ENCODE measurements around the gene ZFHX3. TPM values are rescaled to one million over a fixed set of nuclear protein-coding genes. Genes with fewer than 3 reads are reported as not detected.

ZFHX3 gene
- total and polyA plus RNA-seq, 3 donors from 2014 or later = 3.3 to 19.9 (median 15.7) TPM

GRCh38 chr16:72924927-72925630 is 122.8 kb downstream of the ZFHX3 start:
- intact Hi-C loops (cut with DNase I; ENCODE audit: low total_unique reads) = no loop called here
- H3K27ac ChIP-seq = no peak overlapping the region
- 73 to 85% methylated on average over 17 of the region's 17 CpGs for WGBS, 2 donors
- H3K4me1 ChIP-seq = peaks cover 14% of the 10 kb centered on the region
- H3K27me3 ChIP-seq = no peaks in the 10 kb centered on the region
- no peak for DNase-seq
- H3K4me3 ChIP-seq = no peak overlapping the region
- TF ChIP-seq POLR2A (IDR thresholded peaks at IDR 0.05) (no peak), CTCF (IDR thresholded peaks at IDR 0.05) (no peak)
- no peaks in the 10 kb centered on the region for H3K36me3 ChIP-seq (ENCODE audit: low read depth, missing control alignments)
- H3K9me3 ChIP-seq = no peaks in the 10 kb centered on the region

- WGBS, 2 donors = 95 to 98% methylated on average over 9 of the region's 9 CpGs
- peaks cover 14% of the 10 kb centered on the region for H3K4me1 ChIP-seq
- no peaks in the 10 kb centered on the region for H3K36me3 ChIP-seq (ENCODE audit: low read depth, missing control alignments)
- intact Hi-C loops (cut with DNase I; ENCODE audit: low total_unique reads) = no loop called here
- no peak overlapping the region for H3K27ac ChIP-seq
- H3K9me3 ChIP-seq = no peaks in the 10 kb centered on the region
- no peak for DNase-seq
- TF ChIP-seq CTCF (IDR thresholded peaks at IDR 0.05) (no peak), POLR2A (IDR thresholded peaks at IDR 0.05) (no peak)
- no peak overlapping the region for H3K4me3 ChIP-seq
- H3K27me3 ChIP-seq = no peaks in the 10 kb centered on the region
Measured at GRCh38 chr16:72924537-72924926, 123.4 kb downstream of the ZFHX3 start.

- intact Hi-C loops (cut with DNase I; ENCODE audit: low total_unique reads) = no loop called here
- H3K36me3 ChIP-seq (ENCODE audit: low read depth, missing control alignments) = no peaks in the 10 kb centered on the region
- no peak for DNase-seq
- WGBS, 2 donors = 97% methylated on average over 11 of the region's 11 CpGs
- H3K9me3 ChIP-seq = no peaks in the 10 kb centered on the region
- H3K4me1 ChIP-seq = peaks cover 14% of the 10 kb centered on the region
- no peak overlapping the region for H3K27ac ChIP-seq
- H3K4me3 ChIP-seq = no peak overlapping the region
- no peaks in the 10 kb centered on the region for H3K27me3 ChIP-seq
- TF ChIP-seq CTCF (IDR thresholded peaks at IDR 0.05) = no peak
- no peak for TF ChIP-seq POLR2A (IDR thresholded peaks at IDR 0.05)
Measured at GRCh38 chr16:72923757-72924156, 124.2 kb downstream of the ZFHX3 start.

GRCh38 chr16:72922714-72923113 is 125.2 kb downstream of the ZFHX3 start:
- intact Hi-C loops (cut with DNase I; ENCODE audit: low total_unique reads) = no loop called here
- DNase-seq = no peak
- H3K4me3 ChIP-seq = no peak overlapping the region
- peaks cover 14% of the 10 kb centered on the region for H3K4me1 ChIP-seq
- no peaks in the 10 kb centered on the region for H3K36me3 ChIP-seq (ENCODE audit: low read depth, missing control alignments)
- no peaks in the 10 kb centered on the region for H3K9me3 ChIP-seq
- TF ChIP-seq CTCF (IDR thresholded peaks at IDR 0.05) = no peak
- TF ChIP-seq POLR2A (IDR thresholded peaks at IDR 0.05) = no peak
- no peaks in the 10 kb centered on the region for H3K27me3 ChIP-seq
- H3K27ac ChIP-seq = no peak overlapping the region
- WGBS, 2 donors = 53 to 72% methylated on average over 3 of the region's 3 CpGs

- WGBS, 2 donors = 33 to 53% methylated on average over 8 to 15 of the region's 15 CpGs
- Histone ChIP-seq H3K4me1 (peaks cover 14% of the 10 kb centered on the region), H3K27me3 (no peaks in the 10 kb centered on the region), H3K4me3 (no peak overlapping the region), H3K27ac (no peak overlapping the region), H3K36me3 (ENCODE audit: low read depth, missing control alignments) (no peaks in the 10 kb centered on the region), H3K9me3 (no peaks in the 10 kb centered on the region)
- peak; percentile 54 for DNase-seq
- intact Hi-C loops (cut with DNase I; ENCODE audit: low total_unique reads) = no loop called here
- TF ChIP-seq CTCF (IDR thresholded peaks at IDR 0.05) (no peak), POLR2A (IDR thresholded peaks at IDR 0.05) (no peak)
Measured at GRCh38 chr16:72921620-72922019, 126.3 kb downstream of the ZFHX3 start.

Measured in testis (tissue), 3 donors.